HepG2 (cell line): Measurements from ENCODE around the gene LRRC10B. TPM values are rescaled to one million over a fixed set of nuclear protein-coding genes. Genes with fewer than 3 reads are reported as not detected.

ENCODE experiments used
- ATAC-seq: fragments of 200-7000 bp; cut with Tn5 transposase; 3 replicates; pipeline ENCODE4 v1.9.1; 2020; ENCODE audit warnings: mild to moderate bottlenecking, moderate library complexity
- BruUV-seq: library from RNA; stranded (reverse); fragments of 400-500 nt; replicated peaks from 2 replicates; lab custom pipeline; 2021; lab: Mats Ljungman, UMichigan
- CTCF ChIA-PET: fragments of 300-600 bp; formaldehyde crosslinking; extraction: SDS; loops from one replicate; lab custom pipeline; 2021; ENCODE audit warnings: low total read pairs, inconsistent platforms, low intra/inter-chr PET ratio; lab: Yijun Ruan, JAX
- POLR2A ChIA-PET: fragments of 350-600 bp; sonication (Branson Sonifier 250); formaldehyde crosslinking; loops from one replicate; lab custom pipeline; 2020; ENCODE audit warnings: antibody characterized with exemption, inconsistent platforms; lab: Yijun Ruan, JAX
- DNase-seq: peaks from one replicate; pipeline ENCODE4 v3.0.0-alpha.2; 2015; ENCODE audit warnings: low spot score
- FAIRE-seq: peaks from 3 replicates; lab custom pipeline; 2011; peaks lifted over from hg19 to GRCh38; lab: Jason Lieb, UNC
- H2AFZ ChIP-seq: one replicate; pipeline ENCODE4 v1.6.1; 2011; ENCODE audit warnings: low read length, inconsistent platforms
- H3K27ac ChIP-seq: fragments of 300-600 bp; 3 replicates; pipeline ENCODE4 v1.8.0; 2011; ENCODE audit warnings: mixed run types, mild to moderate bottlenecking, mixed read lengths, low read length, inconsistent platforms; ENCODE audit not compliant: insufficient read depth; ENCODE audit errors: extremely low read length
- H3K27me3 ChIP-seq, 2 experiments: fragments of 200-600 bp in 1 of 2; 2 replicates in 1 of 2; 3 replicates in 1 of 2; pipeline versions ENCODE4 v1.6.0 to v1.8.0; 2011; ENCODE audit warnings: low read length in 2 of 2, mild to moderate bottlenecking in 2 of 2, moderate library complexity in 2 of 2, inconsistent platforms in 1 of 2; ENCODE audit not compliant: insufficient read depth in 2 of 2, control insufficient read depth in 1 of 2
- H3K36me3 ChIP-seq, 2 experiments: fragments of 200-600 bp in 1 of 2; replicated peaks in 1 of 2; 2 replicates in 1 of 2; 3 replicates in 1 of 2; pipeline versions ENCODE4 v1.5.1 to v1.8.0; 2011; ENCODE audit warnings: low read length in 2 of 2, inconsistent platforms in 1 of 2; ENCODE audit not compliant: insufficient read depth in 2 of 2, control insufficient read depth in 1 of 2
- H3K4me1 ChIP-seq: 2 replicates; pipeline ENCODE4 v1.5.1; 2012; ENCODE audit warnings: low read length, inconsistent platforms; ENCODE audit not compliant: insufficient read depth
- H3K4me2 ChIP-seq: 2 replicates; pipeline ENCODE4 v1.6.0; 2011; ENCODE audit warnings: low read depth, low read length, inconsistent platforms
- H3K4me3 ChIP-seq, 3 experiments: fragments of 200-600 bp in 1 of 3; sonication (generic), shearing (Covaris generic) in 1 of 3; replicated peaks in 1 of 3; 2 replicates each; pipeline ENCODE4 v1.5.1; 2011 to 2016; ENCODE audit warnings: low read length in 3 of 3, inconsistent platforms in 2 of 3, low read depth in 2 of 3, mild to moderate bottlenecking in 2 of 3, control low read depth in 1 of 3, mixed read lengths in 1 of 3; ENCODE audit not compliant: insufficient read depth in 1 of 3
- H3K79me2 ChIP-seq: one replicate; pipeline ENCODE4 v1.6.1; 2011; ENCODE audit warnings: low read length, inconsistent platforms; ENCODE audit not compliant: insufficient read depth
- H3K9ac ChIP-seq: 2 replicates; pipeline ENCODE4 v1.6.0; 2011; ENCODE audit warnings: mild to moderate bottlenecking, low read depth, low read length, inconsistent platforms; ENCODE audit not compliant: insufficient read depth
- H3K9me3 ChIP-seq: 2 replicates; pipeline ENCODE4 v1.5.1; 2012; ENCODE audit warnings: mild to moderate bottlenecking, low read length
- H4K20me1 ChIP-seq: 2 replicates; pipeline ENCODE4 v1.6.0; 2011; ENCODE audit warnings: inconsistent platforms, mild to moderate bottlenecking, low read length, moderate library complexity; ENCODE audit not compliant: insufficient read depth
- ASH2L ChIP-seq: fragments of 300-600, 200-600 bp; sonication (generic); IDR thresholded peaks from 2 replicates; pipeline ENCODE4 v1.7.0; 2017; ENCODE audit warnings: low read depth, mild to moderate bottlenecking, moderate library complexity, mixed read lengths, low read length; ENCODE audit not compliant: insufficient read length
- ATF7 ChIP-seq, 2 experiments: fragments of 450-650 bp in 1 of 2; sonication (generic) in 1 of 2; formaldehyde crosslinking in 1 of 2; IDR thresholded peaks; 2 replicates each; pipeline versions ENCODE4 v1.4.0 to v1.6.1; 2016 to 2020; ENCODE audit warnings: antibody characterized with exemption in 1 of 2, mild to moderate bottlenecking in 1 of 2, missing genetic modification reagents in 1 of 2
- HNRNPH1 ChIP-seq: fragments of 200-400 bp; formaldehyde crosslinking; optimal IDR thresholded peaks from 2 replicates; pipeline ENCODE3; 2017; ENCODE audit warnings: mild to moderate bottlenecking, low read depth, low read length
- MED8 ChIP-seq: sonication (generic); formaldehyde crosslinking; IDR thresholded peaks from 2 replicates; pipeline ENCODE4 v1.8.1; 2023; ENCODE audit warnings: mild to moderate bottlenecking, missing genetic modification reagents; ENCODE audit not compliant: insufficient replicate concordance
- SP5 ChIP-seq: IDR thresholded peaks from 2 replicates; pipeline ENCODE4 v1.6.1; 2016; ENCODE audit warnings: low read depth, borderline replicate concordance
- TRIM24 ChIP-seq: sonication (generic); formaldehyde crosslinking; IDR thresholded peaks from 2 replicates; pipeline ENCODE4 v1.8.0; 2022; ENCODE audit warnings: mild to moderate bottlenecking, missing genetic modification reagents
- ZBTB4 ChIP-seq: sonication (generic); formaldehyde crosslinking; IDR thresholded peaks from 2 replicates; pipeline ENCODE4 v1.4.0; 2020; ENCODE audit warnings: missing genetic modification reagents, mild to moderate bottlenecking, borderline replicate concordance
- WGBS: methylation state at CpG from one replicate; pipeline ENCODE4 v1.1.6; 2017; ENCODE audit warnings: low lambda C conversion rate; 5-methylcytosine and 5-hydroxymethylcytosine counted together
- in situ Hi-C: cut with HindIII; loops from 2 replicates; pipeline ENCODE4 v1.10.0; 2017; ENCODE audit warnings: low pct_unique_long_range_greater_than_20kb; ENCODE audit not compliant: extremely low pct_ligation_motif_present
- intact Hi-C: fragments of 100-400 bp; cut with micrococcal nuclease; formaldehyde crosslinking; loops from one replicate; pipeline ENCODE4 v1.10.0; 2022; ENCODE audit not compliant: unreplicated experiment
- polyA plus RNA-seq, 8 experiments: library from polyadenylated mRNA; depleted of rRNA in 3 of 8; stranded (reverse) in 7 of 8; unstranded in 1 of 8; fragments of >200 nt; fragmentation: Illumina TruSeq in 4 of 8; extraction: Trizol in 4 of 8; gene quantifications; 2 replicates each; pipeline versions ENCODE4 v1.2.1 to v1.2.3, GENCODE V29; 2011 to 2016; ENCODE audit warnings: low read depth in 4 of 8, missing spikeins in 1 of 8, mixed read lengths in 1 of 8; ENCODE audit not compliant: insufficient read depth in 1 of 8
- total RNA-seq, 5 experiments: library from RNA; depleted of rRNA; stranded (reverse); fragments of >200 nt; fragmentation: Illumina TruSeq; extraction: Trizol; gene quantifications; 2 replicates each; pipeline ENCODE4 v1.2.3, GENCODE V29; 2016; ENCODE audit warnings: low read depth in 1 of 5
- TF ChIP-seq, protein P1 (sequence below): IDR thresholded peaks from 2 replicates; pipeline ENCODE4 v1.6.1; 2018; ENCODE audit warnings: missing genetic modification reagents
- TF ChIP-seq, protein P2 (sequence below): IDR thresholded peaks from 2 replicates; pipeline ENCODE4 v1.6.1; 2016; ENCODE audit warnings: missing compliant biosample characterization, missing genetic modification reagents, borderline replicate concordance
- TF ChIP-seq, protein P3 (sequence below): IDR thresholded peaks from 2 replicates; pipeline ENCODE4 v1.6.1; 2016; ENCODE audit warnings: low read depth, missing genetic modification reagents, missing compliant biosample characterization

The LRRC10B gene
- total and polyA plus RNA-seq, 2 of the 13 experiments (the other 11 are each of a cell fraction or from before 2014, with no cell fraction given), result not detected

- H3K4me2 ChIP-seq, result no peak overlapping the region
- DNase-seq (no peak), ATAC-seq (peak; percentile 10; the same call in 2 of the 3 replicates), FAIRE-seq (no peak)
- H3K9me3 ChIP-seq, result no peaks in the 10 kb centered on the region
- no peak overlapping the region for H3K9ac ChIP-seq
- no peak overlapping the region for H3K4me3 ChIP-seq
- H3K36me3 ChIP-seq, result no peaks in the 10 kb centered on the region
- 17% methylated on average over 6 of the region's 11 CpGs for WGBS
- H3K79me2 ChIP-seq, result no peaks in the 10 kb centered on the region
- ChIA-PET POLR2A (no interaction called here), CTCF (interaction anchor here (7.4 kb wide), 1 partner anchor 36 kb away, joined by 87 read pairs; no protein-coding TSS in a partner anchor)
- BruUV-seq, result no TSS peak
- in situ Hi-C loops (no loop called here), intact Hi-C loops (no loop called here)
- H3K27ac ChIP-seq, result no peak overlapping the region
- H3K27me3 ChIP-seq, result peaks cover 8 to 30% of the 10 kb centered on the region in 2 experiments
- no peaks in the 10 kb centered on the region for H3K4me1 ChIP-seq
- no peak overlapping the region for H2AFZ ChIP-seq
- H4K20me1 ChIP-seq, result no peaks in the 10 kb centered on the region
- TF ChIP-seq TRIM24 (CRISPR knock-in tag), result no peak
- no peak for TF ChIP-seq HNRNPH1
- TF ChIP-seq MED8, result no peak
- TF ChIP-seq ASH2L, result no peak
- TF ChIP-seq, protein P1, sequence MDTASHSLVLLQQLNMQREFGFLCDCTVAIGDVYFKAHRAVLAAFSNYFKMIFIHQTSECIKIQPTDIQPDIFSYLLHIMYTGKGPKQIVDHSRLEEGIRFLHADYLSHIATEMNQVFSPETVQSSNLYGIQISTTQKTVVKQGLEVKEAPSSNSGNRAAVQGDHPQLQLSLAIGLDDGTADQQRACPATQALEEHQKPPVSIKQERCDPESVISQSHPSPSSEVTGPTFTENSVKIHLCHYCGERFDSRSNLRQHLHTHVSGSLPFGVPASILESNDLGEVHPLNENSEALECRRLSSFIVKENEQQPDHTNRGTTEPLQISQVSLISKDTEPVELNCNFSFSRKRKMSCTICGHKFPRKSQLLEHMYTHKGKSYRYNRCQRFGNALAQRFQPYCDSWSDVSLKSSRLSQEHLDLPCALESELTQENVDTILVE (CRISPR knock-in tag), result no peak
- TF ChIP-seq, protein P2, sequence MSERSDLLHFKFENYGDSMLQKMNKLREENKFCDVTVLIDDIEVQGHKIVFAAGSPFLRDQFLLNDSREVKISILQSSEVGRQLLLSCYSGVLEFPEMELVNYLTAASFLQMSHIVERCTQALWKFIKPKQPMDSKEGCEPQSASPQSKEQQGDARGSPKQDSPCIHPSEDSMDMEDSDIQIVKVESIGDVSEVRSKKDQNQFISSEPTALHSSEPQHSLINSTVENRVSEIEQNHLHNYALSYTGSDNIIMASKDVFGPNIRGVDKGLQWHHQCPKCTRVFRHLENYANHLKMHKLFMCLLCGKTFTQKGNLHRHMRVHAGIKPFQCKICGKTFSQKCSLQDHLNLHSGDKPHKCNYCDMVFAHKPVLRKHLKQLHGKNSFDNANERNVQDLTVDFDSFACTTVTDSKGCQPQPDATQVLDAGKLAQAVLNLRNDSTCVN (CRISPR knock-in tag), result no peak
- TF ChIP-seq, protein P3, sequence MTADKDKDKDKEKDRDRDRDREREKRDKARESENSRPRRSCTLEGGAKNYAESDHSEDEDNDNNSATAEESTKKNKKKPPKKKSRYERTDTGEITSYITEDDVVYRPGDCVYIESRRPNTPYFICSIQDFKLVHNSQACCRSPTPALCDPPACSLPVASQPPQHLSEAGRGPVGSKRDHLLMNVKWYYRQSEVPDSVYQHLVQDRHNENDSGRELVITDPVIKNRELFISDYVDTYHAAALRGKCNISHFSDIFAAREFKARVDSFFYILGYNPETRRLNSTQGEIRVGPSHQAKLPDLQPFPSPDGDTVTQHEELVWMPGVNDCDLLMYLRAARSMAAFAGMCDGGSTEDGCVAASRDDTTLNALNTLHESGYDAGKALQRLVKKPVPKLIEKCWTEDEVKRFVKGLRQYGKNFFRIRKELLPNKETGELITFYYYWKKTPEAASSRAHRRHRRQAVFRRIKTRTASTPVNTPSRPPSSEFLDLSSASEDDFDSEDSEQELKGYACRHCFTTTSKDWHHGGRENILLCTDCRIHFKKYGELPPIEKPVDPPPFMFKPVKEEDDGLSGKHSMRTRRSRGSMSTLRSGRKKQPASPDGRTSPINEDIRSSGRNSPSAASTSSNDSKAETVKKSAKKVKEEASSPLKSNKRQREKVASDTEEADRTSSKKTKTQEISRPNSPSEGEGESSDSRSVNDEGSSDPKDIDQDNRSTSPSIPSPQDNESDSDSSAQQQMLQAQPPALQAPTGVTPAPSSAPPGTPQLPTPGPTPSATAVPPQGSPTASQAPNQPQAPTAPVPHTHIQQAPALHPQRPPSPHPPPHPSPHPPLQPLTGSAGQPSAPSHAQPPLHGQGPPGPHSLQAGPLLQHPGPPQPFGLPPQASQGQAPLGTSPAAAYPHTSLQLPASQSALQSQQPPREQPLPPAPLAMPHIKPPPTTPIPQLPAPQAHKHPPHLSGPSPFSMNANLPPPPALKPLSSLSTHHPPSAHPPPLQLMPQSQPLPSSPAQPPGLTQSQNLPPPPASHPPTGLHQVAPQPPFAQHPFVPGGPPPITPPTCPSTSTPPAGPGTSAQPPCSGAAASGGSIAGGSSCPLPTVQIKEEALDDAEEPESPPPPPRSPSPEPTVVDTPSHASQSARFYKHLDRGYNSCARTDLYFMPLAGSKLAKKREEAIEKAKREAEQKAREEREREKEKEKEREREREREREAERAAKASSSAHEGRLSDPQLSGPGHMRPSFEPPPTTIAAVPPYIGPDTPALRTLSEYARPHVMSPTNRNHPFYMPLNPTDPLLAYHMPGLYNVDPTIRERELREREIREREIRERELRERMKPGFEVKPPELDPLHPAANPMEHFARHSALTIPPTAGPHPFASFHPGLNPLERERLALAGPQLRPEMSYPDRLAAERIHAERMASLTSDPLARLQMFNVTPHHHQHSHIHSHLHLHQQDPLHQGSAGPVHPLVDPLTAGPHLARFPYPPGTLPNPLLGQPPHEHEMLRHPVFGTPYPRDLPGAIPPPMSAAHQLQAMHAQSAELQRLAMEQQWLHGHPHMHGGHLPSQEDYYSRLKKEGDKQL (CRISPR knock-in tag), result no peak
- TF ChIP-seq ATF7 (IDR thresholded peaks at IDR 0.05), result no peak
- no peak for TF ChIP-seq ATF7 (CRISPR knock-in tag; IDR thresholded peaks at IDR 0.05)
- no peak for TF ChIP-seq SP5 (CRISPR knock-in tag)
- no peak for TF ChIP-seq ZBTB4 (CRISPR knock-in tag)
These were observed 5.7 kb downstream of the LRRC10B start for GRCh38 chr11:61514050-61514917.
